GM21447 (cell line): ENCODE data around the gene DUS1L.

ENCODE experiments used
- ATAC-seq: cut with Tn5 transposase; IDR thresholded peaks from one replicate; pipeline ENCODE4 v1.9.1; 2021; ENCODE audit not compliant: unreplicated experiment

The DUS1L gene

GRCh38 chr17:82101301-82101715 is 35.7 kb upstream of the DUS1L start:
- no peak for ATAC-seq

GRCh38 chr17:82100502-82101298 is 35.1 kb upstream of the DUS1L start:
- no peak for ATAC-seq

DNA sequence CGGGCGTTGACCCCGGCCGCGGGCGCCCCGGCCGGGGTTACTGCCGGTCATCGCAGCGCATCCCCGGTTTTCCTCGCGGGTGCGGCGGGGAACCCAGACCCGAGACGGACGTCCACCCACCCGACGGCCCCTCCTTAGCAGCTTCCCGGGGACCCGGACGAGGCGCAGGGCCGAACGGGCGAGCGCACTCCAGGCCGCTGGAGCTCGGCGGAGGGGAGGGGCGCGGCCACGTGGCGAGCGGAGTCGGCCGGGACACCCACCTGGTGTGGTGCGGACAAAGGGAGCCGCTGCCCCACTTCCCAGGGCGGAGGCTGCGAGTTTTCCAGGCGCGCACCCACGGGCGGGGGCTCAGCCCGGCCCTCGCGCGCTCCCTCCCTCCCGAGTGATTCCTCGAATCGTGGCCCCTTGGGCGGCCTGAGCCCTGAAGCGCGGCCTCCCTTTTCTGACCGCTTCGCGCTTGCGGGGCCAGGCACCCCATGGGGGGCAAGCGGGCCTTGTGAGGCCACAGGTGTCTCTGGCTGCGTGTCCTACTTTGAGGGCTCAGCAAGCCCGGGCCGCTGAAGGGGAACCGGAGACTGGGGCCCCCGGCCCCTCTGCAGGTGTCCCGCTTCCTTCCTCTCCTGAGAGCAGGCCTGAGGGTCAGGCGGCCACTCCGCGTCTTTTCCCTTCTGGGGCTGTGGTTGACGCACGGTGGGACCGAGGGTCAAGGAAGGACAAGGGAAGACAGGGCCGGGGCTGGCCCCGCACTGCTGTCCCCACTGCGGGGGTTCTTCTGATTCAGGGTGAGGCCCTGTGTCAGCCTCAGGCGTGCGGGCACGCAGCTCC is 33.5 kb upstream of the DUS1L start:
- ATAC-seq, result peak; percentile 4

DNA sequence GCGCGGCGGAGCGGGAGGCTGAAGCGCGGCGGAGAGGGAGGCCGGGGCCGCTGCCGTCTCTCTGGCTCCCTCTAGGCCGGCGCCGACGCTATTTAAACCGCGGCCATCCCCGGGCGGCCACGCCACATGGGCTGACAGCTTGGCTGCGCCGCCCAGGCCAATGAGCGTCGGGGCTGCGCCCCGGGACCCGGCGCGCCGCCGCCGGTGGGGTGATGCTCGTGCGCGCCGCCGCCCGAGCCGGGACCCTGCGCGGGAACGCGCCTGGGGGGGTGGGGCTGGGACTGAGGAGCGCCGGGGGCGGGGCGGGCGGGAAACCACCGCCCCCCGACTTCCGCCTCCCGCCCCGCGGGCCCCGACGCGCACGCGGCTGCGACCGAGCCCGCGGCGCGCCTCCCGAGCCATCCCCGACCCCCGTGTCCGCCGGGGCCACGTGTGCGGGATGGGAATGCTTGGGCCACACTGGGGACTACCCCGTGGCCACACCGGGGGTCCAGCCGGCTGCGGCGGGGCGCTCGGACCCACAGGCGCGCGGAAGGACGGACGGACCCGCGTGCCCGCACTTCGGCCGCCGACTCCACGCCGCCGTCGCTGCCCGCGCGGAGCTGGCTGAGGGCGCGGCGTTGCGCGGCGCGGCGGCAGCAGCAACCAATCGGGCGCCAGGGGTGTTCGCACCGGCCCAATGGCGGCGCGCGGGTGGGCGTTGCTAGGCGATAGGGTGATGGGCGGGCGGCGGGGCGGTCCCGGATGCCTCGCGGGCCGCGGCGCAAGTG is 32.8 kb upstream of the DUS1L start, which contains the start of gene FASN:
TSS of gene FASN (minus strand) at position 68 of the 770 bp plus-strand sequence. CDS start 1,791 bp downstream, outside the sequence.
- peak; percentile 72 for ATAC-seq

- ATAC-seq, result peak; percentile 2
Measured at GRCh38 chr17:82097919-82098168, 32.2 kb upstream of the DUS1L start.

GRCh38 chr17:82097184-82097918 is 31.7 kb upstream of the DUS1L start:
- no peak for ATAC-seq

DNA sequence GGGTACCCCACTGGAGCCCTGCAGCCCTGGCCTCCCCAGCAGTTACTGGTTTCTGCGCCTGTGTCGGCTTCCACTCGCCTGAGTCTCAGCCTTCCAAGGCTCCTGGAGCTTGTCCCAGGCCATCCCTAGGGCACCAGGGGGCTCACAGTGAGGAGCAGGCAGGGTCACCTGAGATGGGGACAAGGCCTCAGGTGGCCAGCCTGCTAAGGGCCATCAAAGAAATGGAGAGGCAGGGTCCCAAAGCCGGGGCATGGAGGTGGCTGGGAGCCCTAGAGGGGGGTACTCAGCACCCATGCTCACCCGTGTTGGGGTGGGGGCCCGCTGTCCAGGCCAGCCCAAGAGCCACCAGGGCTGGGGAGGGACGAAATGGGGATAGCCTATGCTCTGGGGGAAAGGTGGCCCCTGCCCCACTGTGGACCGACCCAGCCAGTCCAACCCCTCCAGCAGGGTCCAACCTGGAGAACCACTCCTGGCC is 31.1 kb upstream of the DUS1L start:
- no peak for ATAC-seq

- ATAC-seq, result no peak
Measured at GRCh38 chr17:82095777-82096708, 30.4 kb upstream of the DUS1L start.

DNA sequence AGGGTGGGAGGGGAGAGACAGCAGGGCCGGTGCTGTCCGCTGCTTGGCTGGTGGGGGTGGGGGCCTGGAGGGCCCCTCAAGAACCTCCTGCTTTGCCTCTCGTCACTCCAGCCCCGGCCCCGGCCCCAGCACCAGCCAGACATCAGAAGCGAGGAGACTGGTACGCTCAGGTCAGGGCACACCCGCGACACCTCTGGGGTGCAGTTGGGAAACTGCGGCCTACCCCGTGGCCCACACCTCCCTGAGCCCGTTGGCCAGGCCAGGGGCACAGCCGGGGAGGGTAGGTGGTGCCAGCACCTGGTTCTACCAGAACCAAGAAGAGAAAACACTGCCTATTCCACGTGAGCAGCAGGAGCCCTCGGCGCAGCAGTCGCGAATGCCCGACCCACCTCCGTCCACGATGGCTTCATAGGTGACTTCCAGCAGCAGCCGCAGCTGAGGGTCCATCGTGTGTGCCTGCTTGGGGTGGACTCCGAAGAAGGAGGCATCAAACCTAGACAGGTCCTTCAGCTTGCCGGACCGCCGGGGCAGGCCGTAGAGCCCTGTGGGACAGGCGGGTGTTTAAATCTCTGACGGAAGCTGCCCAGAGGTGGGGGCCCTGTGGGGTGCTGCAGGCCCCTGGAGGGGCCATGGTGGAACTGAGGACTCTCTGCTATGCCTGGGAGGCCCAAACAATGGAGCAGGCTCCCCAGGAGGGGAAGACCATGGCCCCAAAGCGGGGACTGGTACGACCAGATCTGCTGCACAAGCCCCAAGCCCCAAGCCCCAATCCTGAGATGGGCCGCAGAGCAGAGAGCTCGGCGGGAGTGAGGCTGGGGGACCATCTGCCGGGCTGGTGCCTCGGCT is 29.6 kb upstream of the DUS1L start:
- ATAC-seq, result no peak

DNA sequence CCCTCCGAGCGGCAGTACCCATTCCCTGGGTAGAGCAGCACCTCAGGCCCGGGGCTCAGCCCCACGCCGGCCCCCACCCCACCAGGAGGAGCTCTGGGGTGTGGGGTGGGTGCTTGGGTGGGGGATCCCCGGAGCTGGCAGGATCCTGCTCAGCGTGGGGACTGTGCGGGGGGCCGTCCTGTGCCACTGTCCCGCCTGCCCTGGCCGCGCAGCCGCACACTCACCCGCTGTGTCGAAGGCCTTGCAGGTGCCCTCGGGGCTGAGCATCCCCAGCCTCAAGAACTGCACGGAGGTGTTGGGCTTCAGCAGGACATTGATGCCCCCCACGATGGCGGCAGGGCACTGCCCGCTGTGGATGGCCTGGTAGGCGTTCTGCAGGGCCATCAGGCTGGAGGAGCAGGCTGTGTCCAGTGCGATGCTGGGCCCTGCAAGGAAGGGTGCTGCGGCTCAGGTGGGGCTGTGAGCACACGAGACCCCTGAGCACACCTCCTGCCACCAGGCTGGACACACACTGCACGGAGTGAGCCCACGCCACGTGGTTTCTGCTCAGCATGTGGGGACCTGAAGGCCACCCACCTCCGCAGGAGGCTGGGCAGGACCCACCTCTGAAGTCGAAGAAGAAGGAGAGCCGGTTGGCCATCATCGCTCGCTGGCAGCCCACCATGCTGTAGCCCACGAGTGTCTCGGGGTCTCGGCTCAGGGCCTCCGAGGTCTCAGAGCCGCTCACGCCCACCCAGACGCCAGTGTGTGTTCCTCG is 27.6 kb upstream of the DUS1L start:
- no peak for ATAC-seq

- ATAC-seq, result no peak
Measured at GRCh38 chr17:82092628-82092994, 27.0 kb upstream of the DUS1L start.

- ATAC-seq, result no peak
Measured at GRCh38 chr17:82092094-82092586, 26.5 kb upstream of the DUS1L start.

- no peak for ATAC-seq
Measured at GRCh38 chr17:82091264-82092066, 25.9 kb upstream of the DUS1L start.

GRCh38 chr17:82090549-82091263 is 25.1 kb upstream of the DUS1L start:
- no peak for ATAC-seq

DNA sequence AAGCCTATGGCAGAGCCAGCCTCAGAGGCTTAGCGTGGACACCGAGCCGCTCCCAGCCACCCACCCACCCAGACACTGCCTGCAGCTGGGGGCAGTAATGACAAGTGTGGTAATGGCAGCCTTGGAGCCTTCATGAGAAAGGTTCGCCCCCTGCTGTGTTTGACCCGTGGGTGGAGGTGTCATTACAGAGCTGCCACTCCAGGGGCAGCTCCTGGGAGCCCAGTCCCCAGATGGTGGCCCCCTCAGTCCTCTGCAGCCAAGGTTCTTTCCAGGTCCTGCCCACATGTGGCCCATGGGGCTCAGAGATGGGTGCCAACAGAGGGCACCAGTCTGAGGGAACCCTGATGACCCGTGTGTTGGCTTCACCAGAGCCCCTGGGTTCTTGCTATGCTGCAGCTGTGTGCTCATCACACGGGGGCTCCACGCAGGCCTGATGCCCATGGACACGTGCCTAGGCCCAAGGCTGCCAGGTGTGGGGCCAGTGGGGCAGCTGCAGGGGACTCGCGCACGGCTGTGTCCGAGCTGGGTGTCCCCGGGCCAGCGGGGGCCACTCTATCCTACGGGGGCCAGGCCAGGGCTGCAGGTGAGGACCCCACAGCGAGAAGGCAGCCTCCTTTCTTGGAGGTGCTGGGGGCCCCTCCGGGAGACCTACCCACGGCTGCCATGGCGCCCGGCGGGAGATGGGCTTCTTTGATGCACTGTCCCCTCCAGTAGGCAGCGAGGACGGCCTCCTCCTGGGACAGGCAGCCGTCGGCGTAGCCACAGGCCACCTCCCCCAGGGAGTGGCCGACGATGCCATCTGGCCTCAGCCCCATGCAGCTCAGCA is 24.3 kb upstream of the DUS1L start:
- ATAC-seq, result no peak
